Smooth muscle cell of the brain vasculature (primary cell): Measurements from ENCODE around the gene SRRM1.
"Not testable (repeated sequence)": the region's sequence is repeated elsewhere in the genome, so short reads cannot be mapped to it uniquely, and the experiment has no call there.

Experiments used
- DNase-seq: peaks from one replicate; pipeline ENCODE4 v3.0.0-alpha.2; 2012; ENCODE audit warnings: low read depth, low spot score

Gene SRRM1

DNA sequence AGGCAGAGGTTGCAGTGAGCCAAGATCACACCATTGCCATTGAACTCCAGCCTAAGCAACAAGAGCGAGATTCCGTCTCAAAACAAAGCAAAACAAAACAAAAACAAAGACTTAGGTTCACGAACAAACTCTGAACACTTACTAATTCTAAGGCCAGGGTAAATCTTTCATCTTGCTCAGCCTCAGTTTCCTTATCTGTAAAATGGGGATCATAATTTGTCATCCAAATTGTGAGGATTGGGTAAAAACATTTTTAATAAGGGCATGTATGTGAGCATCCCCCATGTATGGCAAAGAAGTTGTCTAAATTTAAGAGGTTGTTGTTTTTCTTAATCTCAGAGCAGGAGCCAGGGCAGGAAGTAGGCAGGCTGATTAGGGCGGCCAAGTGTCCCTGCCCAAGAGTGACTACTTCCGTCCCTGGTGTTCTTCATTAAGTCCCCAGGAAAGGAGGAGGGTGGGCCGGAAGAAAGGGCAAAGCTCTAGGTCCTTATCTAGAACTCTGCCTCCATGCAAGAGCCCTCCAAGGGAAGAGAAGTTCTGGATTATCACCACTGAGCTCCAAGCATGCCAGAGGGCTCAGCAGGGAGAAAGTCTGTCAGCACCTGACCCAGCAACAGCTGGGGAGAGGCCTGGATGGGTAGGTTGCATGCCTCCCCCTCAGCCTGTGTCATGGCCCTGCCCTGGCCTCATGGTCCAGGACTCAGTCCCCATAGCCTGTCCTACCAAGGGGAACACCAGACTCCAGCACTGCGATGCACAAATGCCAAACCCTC lies 52.3 kb downstream of the SRRM1 start:
- no peak for DNase-seq

DNA sequence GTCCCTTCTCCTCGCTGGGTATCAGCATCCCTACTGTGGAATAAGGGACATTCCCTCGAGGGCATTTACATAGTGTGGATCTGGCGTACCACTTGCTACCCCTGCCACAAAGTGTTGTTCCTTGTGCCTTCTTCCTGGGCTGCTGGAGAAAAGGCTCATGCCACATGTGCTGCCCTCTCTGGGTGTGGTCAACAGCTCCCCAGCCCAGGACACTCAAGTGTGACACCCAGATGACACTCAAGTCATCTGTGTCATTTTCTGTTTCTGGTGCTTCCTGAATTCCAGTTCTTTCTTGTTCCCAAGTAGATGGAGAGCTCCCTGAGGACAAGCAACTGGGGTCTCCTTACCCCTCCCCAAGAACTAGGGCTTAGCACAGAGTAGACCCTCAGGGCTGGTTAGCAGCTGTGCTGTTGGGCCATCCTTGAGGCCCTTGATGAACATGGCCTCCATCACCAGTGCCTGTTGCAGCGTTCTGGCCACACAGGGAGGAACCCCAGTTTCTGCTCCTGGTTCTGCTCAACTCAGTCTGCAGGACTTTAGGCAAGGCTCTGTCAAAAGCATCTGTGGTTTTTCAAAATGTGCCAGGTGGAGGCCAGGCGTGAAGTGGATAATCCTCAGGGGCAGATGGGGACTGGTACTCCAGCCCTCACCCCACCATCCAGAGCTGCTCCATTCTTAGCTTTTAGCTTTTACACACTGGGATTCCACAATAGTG lies 53.1 kb downstream of the SRRM1 start:
- no peak for DNase-seq

DNA sequence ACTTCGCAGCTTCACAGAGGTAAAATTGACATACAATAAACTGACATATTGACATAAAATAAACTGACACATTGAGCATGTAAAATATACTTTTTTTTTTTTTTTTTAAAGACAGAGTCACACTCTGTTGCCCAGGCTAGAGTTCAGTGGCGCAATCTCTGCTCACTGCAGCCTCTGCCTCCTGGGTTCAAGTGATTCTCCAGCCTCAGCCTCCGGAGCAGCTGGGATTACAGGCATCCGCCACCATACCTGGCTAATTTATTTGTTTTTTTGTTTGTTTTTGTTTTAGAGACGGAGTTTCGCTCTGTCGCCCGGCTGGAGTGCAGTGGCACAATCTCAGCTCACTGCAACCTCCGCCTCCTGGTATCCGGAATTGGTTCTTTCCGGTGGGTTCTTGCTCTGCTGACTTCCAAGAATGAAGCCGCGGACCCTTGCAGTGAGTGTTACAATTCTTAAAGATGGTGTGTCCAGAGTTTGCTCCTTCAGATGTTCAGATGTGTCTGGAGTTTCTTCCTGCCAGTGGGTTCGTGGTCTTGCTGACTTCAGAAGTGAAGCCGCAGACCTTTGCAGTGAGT lies 53.7 kb downstream of the SRRM1 start:
- DNase-seq: no peak

DNA sequence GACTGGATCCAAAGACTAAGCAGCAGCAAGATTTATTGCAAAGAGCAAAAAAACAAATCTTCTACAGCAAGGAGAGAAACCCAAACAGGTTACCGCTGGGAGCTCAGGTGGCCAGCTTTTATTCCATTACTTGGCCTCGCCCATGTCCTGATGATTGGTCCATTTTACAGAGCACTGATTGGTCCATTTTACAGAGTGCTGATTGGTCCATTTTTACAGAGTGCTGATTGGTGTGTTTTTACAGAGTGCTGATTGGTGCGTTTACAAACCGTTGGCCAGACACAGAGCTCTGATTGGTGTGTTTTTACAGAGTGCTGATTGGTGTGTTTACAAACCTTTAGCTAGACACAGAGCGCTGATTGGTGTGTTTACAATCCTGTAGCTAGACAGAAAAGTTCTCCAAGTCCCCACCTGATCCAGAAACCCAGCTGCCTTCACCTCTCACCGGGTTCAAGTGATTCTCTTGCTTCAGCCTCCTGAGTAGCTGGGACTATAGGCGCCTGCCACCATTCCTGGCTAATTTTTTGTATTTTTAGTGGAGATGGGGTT lies 54.4 kb downstream of the SRRM1 start:
- not testable (repeated sequence) for DNase-seq

DNA sequence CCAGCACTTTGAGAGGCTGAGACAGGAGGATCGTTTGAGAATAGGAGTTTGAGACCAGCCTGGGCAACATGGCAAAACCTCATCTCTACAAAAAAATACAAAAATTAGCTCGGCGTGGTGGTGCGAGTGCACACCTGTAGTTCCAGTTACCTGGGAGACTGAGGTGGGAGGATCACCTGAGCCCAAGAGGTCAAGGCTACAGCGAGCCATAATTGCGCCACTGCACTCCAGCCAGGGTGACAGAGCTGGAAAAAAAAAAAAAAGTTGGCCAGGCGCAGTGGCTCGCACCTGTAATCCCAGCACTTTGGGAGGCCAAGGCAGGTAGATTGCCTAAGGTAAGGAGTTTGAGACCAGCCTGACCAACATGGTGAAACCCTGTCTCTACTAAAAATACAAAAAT lies 55.2 kb downstream of the SRRM1 start:
- DNase-seq: not testable (repeated sequence)

DNA sequence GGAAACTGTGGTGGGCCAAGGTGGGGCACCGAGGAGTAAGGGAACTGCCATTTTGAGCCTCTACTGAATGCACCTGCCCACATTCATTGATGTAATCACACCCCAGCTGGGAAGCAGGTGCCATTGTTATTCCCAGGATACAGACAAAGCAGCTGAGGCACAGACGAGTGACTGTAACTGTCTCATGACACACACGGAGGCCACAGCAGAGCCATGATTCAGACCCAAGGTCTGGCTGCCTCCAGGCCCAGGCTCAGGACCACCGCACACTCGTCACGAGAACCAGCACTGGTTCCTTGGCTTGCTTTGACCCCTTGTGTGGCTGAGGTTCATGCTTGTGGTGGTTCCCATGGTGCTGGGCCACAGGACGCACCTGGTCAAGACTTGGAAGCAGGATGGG lies 56.5 kb downstream of the SRRM1 start:
- DNase-seq: no peak

DNA sequence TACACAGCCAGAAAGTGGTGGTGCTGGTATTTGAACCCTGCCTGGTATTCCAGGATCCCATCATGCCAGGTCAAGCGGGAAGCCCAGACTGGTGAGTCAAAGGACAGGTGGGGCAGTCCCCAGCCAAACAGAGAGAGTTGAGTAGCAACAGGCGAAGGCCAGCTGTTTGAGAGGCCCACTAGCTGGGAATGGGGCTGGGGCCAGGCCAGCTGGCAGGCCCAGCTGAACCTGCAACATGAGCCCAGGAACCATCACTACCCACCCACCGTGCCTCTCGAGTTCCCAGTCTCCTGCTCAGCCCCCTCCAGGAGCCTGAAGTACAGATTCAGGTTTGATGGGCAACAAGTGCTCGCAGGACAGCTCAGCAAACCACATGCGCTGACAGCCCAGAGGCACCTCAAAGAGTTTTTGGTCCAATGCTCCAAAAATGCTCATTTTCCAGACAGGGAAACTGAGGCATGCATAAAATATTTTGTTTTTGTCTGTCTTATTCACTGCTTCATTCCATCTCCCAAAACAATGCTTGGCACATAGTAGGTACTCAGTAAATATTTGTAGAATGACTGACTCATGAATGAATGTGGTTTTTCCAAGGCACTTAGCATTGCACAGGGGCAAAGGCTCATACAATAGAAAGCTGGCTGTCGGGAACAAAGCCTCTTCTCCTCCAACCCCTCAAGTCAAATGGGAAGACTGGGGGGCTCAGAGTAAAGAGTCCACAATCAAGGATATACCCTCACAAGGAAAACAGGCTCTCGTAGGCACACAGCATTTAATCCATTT lies 59.6 kb downstream of the SRRM1 start:
- no peak for DNase-seq

DNA sequence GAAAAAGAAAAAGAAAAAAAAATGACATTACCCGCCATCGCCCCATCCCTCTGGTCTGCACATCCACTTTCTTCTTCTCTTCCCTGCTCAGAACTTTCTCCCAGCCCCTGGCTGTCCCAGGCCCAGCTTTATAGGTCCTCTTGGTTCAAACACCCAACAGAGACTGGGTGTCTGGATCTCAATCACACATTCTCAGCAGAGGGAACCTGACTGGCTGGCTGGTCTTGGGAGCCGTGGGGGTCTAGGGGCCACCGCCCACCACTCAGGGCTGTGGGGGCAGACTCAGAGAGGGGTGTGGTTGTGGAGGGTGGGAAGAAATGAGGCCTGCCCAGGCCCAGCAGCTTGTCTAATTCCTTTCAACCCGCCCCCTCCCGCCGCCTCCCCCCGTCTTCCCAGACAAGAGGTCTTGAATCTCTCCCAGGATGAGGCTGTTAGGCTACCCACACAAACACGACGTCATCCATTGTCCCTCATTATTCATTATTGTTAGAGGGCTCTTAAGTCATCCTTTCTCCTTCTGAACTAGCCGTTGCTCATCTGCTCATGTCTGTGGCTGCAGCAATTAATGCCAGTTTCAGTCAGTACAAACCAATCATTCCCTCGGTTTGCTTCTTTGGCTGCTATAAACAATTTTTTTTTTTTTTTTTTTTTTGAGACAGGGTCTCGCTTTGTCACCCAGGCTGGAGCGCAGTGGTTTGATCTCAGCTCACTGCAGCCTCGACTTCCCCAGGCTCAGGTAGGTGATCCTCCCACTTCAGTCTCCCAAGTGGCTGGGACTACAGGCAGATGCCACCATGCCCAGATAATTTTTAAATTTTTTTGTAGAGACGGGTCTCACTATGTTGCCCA lies 61.5 kb downstream of the SRRM1 start:
- no peak for DNase-seq

DNA sequence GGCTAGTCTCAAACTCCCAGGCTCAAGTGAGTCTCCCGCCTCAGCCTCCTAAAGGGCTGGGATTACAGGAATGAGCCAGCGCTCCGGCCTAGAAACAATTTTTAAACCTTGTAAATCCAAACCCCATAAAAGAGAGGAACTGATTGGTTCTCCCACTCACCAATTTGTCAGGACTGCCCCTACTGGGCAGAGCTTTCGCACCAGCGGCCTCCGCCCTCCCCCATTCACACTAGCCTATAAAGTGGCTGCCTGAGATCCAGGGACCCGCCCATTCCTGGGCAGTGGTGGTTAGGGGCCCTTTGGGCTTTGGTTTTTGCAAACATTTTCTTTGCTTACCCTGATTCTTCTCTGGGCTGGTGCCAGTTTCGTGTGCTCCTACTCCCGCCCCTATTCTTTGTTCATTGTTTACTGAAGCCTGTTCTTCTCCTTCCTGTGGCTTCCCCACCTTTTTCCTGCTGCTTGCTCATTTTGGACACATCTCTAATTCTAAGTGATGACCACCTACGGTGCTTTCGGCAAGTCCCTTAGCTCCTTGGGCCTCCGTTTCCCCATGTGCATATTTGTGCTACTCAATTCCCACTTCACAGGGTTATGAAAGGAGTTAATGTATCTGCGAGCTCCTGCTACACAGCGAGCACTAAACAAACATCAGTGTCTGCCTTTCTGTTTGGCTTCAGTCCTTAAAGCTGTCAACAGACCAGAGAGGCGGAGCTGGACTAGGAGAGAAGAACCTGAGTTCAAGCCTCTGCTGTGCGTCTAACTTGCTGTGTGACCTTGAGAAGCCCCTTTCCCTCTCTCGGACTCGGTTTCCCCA lies 62.4 kb downstream of the SRRM1 start:
- peak; percentile 93 for DNase-seq

DNA sequence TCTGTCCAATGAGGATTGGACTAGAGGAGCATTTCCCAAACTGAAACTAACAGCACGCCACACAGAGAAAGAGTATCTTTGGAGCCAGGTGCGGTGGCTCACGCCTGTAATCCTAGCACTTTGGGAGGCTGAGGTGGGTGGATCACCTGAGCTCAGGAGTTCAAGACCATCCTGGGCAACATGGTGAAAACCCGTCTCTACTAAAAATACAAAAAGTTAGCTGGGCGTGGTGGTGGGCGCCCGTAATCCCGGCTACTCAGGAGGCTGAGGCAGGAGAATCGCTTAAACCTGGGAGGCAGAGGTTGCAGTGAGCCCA lies 62.9 kb downstream of the SRRM1 start:
- not testable (repeated sequence) for DNase-seq

DNA sequence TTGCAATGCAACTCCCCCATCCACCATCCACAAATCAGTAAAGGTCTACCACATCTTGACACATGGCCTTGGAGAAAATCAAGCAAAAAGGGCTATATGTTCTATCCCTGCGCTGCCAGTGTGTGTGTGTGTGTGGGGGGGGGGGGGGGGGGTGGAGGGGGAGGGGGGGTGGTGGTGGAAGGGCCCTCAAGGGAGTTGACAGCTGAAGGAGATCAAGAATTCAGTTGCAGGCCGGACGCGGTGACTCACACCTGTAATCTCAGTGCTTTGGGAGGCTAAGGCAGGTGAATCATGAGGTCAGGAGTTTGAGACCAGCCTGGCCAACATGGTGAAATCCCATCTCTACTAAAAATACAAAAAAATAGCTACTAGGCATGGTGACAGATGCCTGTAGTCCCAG lies 64.6 kb downstream of the SRRM1 start:
- no peak for DNase-seq

DNA sequence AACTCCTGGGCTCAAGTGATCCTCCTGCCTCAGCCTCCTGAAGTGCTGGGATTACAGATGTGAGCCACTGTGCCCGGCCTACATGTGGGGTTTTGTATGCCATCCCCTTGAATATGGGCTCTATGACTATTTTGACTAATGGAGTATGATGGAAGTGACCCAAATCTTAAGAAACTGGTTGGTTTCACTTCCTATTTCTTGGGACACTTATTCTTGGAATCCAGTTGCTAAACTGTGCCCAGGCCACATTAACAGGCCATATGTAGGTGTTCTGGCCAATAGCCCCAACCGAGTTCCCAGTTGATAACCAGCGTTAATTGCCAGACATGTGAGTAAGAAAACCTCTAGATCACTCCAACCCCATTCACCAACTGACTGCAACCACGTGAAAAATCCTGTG lies 65.8 kb downstream of the SRRM1 start:
- no peak for DNase-seq

DNA sequence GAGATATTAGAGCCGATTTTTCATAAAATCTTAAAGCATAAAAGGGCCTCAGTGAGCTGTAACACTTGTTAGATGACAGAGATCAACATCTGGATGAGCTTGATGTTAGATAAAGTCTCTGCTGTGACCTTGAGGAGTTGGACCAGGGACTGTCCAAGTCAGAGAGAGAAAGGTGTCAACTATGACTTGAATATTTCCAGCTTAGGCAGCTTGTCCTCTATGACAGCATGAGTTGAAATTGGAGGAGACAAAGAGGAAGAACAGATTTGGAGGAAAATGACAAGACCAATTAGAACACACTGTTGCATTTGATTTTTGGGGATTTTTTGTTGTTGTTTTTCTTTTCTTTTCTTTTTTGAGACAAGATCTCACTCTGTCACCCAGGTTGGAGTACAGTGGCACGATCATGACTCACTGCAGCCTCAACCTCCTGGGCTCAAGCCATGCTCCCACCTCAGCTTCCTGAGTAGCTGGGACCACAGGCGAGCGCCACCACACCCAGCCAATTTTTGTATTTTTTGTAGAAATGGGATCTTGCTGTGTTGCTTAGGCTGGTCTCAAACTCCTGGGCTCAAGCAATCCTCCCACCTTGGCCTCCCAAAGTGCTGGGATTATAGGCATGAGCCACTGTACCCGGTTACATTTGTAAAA lies 66.8 kb downstream of the SRRM1 start:
- no peak for DNase-seq

DNA sequence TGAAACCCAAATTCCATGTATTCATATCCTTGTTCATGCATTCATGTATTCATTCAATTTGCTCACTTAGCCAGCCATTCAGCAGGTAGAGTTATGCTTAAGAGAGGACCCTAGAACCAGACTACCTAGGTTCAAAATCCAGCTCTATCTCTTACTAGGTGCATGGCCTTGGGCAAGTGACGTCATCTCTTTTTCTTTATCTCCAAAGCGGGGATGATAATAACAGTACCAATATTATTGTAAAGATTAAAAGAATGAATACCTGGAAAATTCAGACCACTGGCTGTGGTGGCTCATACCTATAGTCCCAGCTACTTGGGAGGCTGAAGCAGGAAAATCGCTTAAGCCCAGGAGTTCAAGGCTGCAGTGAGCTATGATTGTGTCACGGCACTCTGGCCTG lies 68.2 kb downstream of the SRRM1 start:
- DNase-seq: no peak

DNA sequence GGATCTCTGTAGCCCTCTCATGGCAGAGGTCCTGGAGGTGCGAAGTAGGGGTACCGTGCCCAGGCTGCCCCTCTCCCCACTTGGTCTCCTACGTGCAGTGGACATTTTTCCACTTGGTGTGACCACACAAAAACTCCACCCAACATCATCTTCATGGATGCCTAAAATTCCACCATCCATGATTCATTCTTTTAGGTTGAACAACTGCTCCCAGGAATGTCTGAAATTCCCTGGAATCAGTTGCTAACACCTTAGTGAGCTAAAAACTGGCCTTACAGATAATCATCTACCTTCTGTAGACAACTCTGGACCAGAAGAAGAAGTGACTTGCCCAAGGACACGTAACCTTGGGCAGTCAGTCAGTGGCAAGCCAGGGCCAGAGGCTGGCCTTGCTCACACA lies 70.1 kb downstream of the SRRM1 start:
- DNase-seq: no peak

DNA sequence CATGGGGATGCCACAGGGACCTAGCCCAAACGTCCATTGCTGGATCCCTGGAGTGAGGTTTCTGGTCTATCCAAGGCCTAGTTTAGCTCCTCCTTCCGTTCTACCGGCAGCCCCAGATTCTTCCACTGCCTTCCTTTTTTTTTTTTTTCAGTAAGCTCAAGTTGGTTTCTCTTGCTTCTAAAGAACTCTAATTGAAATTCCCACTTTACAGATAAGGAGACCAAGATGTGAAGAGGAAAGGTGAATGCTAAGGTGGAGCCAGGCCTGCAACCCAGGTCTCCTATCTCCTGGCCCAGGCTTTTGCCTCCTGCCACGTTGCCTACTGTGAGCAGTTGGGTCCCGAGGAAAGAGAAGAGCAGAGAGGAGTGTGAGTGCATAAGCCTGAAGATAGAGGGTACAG lies 70.6 kb downstream of the SRRM1 start:
- no peak for DNase-seq

DNA sequence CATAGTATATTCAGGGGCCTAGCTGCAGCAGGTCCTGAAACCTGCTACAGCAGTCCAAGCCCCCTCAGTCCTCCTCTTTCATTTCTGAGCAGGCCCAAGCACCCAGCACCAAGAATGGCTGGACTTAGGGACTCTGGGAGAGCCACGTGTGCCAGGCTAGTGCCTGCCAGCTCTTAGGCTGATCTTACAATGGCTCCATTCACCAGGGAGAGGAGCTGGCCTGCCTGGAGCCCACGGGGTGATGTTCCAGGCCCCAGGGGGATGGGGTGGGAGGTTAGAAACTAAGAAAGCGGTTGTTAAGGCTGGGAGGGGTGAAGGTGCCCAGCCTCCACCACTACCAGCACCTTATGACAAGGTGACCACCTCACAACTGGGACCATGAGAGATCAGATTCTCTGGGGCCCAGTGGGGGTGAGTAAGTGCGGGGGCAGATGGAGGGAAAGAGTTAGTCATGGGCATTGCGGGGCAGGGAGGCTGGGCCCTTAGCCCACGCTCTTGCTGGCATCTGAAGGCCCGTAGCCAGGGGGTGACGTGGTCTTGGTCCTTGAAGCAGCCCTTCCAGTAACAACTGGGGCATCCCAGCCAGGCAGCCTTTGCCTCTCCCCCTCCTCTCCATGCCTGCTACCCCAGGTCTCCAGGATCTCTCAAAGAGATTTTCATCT lies 71.9 kb downstream of the SRRM1 start:
- no peak for DNase-seq

DNA sequence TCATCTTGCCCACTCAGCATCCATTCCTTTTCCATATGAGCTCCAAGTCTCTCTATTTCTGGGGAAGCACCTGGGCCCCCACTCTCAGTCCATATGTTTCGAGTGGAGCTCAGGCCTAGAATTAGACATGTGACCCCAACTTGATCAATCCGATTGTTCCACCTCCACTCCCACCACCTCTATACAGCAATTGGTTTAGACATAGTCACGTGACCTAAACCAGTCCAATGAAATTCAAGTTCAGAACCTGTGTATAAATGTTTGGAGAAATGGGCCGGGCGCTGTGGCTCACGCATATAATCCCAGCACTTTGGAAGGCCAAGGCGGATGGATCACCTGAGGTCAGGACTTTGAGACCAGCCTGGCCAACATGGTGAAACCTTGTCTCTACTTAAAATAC lies 72.6 kb downstream of the SRRM1 start:
- no peak for DNase-seq
